ENCODE results near the gene HORMAD2.

DNA sequence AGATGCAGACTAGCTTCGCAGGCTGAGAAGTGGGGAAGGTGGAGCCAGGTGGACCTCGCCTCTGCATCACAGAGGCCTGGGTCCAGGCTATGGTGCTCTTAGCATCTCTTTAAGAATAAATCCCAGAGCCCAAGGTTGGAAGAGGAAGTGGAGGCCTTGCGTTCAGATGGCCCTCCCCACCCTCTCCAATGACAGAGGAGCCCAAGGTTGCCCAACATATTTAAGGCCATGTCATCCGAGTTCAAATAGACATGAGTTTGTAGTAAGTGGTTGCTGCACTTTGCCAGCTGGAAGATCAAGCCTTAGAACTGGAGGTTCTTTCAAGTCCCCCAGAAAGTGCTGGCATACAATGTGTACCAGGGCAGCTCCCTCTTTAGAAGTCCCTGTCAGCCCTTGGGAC lies 47.1 kb upstream of the HORMAD2 start:
- no peak for TF ChIP-seq CTCF (conservative IDR thresholded peaks at IDR 0.05; ENCODE audit: low read depth, low read length)
- no peak for TF ChIP-seq EZH2 (IDR thresholded peaks at IDR 0.05; ENCODE audit: borderline replicate concordance, low read depth, low read length, poor library complexity, severe bottlenecking)
